Fibroblast of lung (primary cell): ENCODE data around the gene CNNM1. TPM values are rescaled to one million over a fixed set of nuclear protein-coding genes. Genes with fewer than 3 reads are reported as not detected.

Experiments
- DNase-seq, 2 donors: peaks; one replicate each; pipeline versions ENCODE4 v3.0.0 to v3.0.0-alpha.2; 2010; ENCODE audit warnings: low read depth in 2 of 2
- H2AFZ ChIP-seq: 2 replicates; pipeline ENCODE4 v1.5.1; 2012; ENCODE audit warnings: low read length, control low read depth, inconsistent platforms
- H3K27ac ChIP-seq: 2 replicates; pipeline ENCODE4 v1.5.1; 2011; ENCODE audit warnings: low read length, control low read depth; ENCODE audit not compliant: insufficient read depth
- H3K27me3 ChIP-seq: 2 replicates; pipeline ENCODE4 v1.5.1; 2011; ENCODE audit warnings: mild to moderate bottlenecking, low read length; ENCODE audit not compliant: control insufficient read depth, insufficient read depth
- H3K36me3 ChIP-seq: 2 replicates; pipeline ENCODE4 v1.5.1; 2011; ENCODE audit warnings: low read length; ENCODE audit not compliant: control insufficient read depth, insufficient read depth
- H3K4me1 ChIP-seq: 2 replicates; pipeline ENCODE4 v1.5.1; 2011; ENCODE audit warnings: low read length; ENCODE audit not compliant: control insufficient read depth, insufficient read depth; ENCODE audit errors: extremely low read depth
- H3K4me2 ChIP-seq: 2 replicates; pipeline ENCODE4 v1.5.1; 2011; ENCODE audit warnings: low read length, control low read depth; ENCODE audit not compliant: insufficient read depth; ENCODE audit errors: extremely low read depth
- H3K4me3 ChIP-seq, 4 experiments: fragments of 200-600 bp in 1 of 4; sonication (generic) in 1 of 4; replicated peaks in 1 of 4; 2 replicates each; pipeline ENCODE4 v1.5.1; 2011 to 2016; ENCODE audit warnings: low read length in 4 of 4, low read depth in 3 of 4, mild to moderate bottlenecking in 3 of 4, control low read depth in 2 of 4, inconsistent platforms in 1 of 4, mixed read lengths in 1 of 4; ENCODE audit not compliant: insufficient read depth in 1 of 4; ENCODE audit errors: control extremely low read depth in 1 of 4
- H3K79me2 ChIP-seq: 2 replicates; pipeline ENCODE4 v1.5.1; 2012; ENCODE audit warnings: mild to moderate bottlenecking, low read length, inconsistent platforms; ENCODE audit not compliant: control insufficient read depth, insufficient read depth
- H3K9ac ChIP-seq: 2 replicates; pipeline ENCODE4 v1.5.1; 2011; ENCODE audit warnings: mild to moderate bottlenecking, low read length, control low read depth; ENCODE audit not compliant: insufficient read depth
- H3K9me3 ChIP-seq: 2 replicates; pipeline ENCODE4 v1.5.1; 2012; ENCODE audit warnings: low read depth, low read length; ENCODE audit not compliant: control insufficient read depth, insufficient read depth
- H4K20me1 ChIP-seq: 2 replicates; pipeline ENCODE4 v1.5.1; 2011; ENCODE audit warnings: low read length; ENCODE audit not compliant: control insufficient read depth, insufficient read depth; ENCODE audit errors: extremely low read depth
- EZH2 ChIP-seq: IDR thresholded peaks from 2 replicates; pipeline ENCODE4 v1.5.1; 2012; ENCODE audit warnings: low read length, control low read depth, mild to moderate bottlenecking; ENCODE audit errors: missing control alignments
- polyA plus RNA-seq, 2 donors: library from polyadenylated mRNA; depleted of rRNA in 1 of 2; stranded (reverse) in 1 of 2; unstranded in 1 of 2; fragments of >200 nt; gene quantifications; 2 replicates each; pipeline ENCODE4 v1.2.1, GENCODE V29; 2011 to 2012; ENCODE audit warnings: missing spikeins in 1 of 2
- total RNA-seq: library from RNA; depleted of rRNA; stranded (reverse); fragments of >200 nt; gene quantifications from 2 replicates; pipeline ENCODE4 v1.2.1, GENCODE V29; 2014
- TF ChIP-seq, protein P1 (sequence below), 2 donors: IDR thresholded peaks in 1 of 2; conservative IDR thresholded peaks in 1 of 2; 1 replicate in 1 of 2; 2 replicates in 1 of 2; pipeline ENCODE4 v1.5.1; 2011 to 2012; ENCODE audit warnings: low read length in 2 of 2, control low read depth in 1 of 2, inconsistent platforms in 1 of 2, low read depth in 1 of 2, mild to moderate bottlenecking in 1 of 2

Gene CNNM1
- total and polyA plus RNA-seq, 2 donors (not counting 1 experiment from before 2014, with no cell fraction given): 0.20 to 0.66 TPM

DNA sequence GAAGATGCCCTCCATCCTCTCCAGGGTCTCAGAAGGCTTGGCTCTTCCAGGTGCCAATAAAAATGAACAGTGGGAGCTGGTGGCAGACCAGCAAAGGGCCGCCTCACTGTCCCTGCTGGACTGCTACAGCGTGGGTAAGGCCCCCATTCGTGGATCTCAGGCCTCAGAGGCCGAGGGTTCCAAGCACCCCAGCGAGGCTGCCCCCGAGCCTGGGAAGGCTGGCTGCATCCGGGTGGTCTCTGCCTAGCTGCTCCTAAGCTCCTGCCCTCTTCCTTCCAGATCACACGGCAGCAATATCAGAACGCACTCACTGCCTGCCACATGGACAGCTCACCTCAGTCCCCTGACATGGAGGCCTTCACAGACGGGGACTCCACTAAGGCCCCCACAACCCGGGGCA, 58.4 kb downstream of the CNNM1 start:
- Histone ChIP-seq H4K20me1 (no peaks in the 10 kb centered on the region), H3K4me1 (peaks cover 3% of the 10 kb centered on the region), H3K9me3 (no peaks in the 10 kb centered on the region), H3K9ac (no peak overlapping the region), H3K27me3 (no peaks in the 10 kb centered on the region), H3K4me3 (no peak overlapping the region), H3K4me2 (no peak overlapping the region), H3K27ac (no peak overlapping the region), H2AFZ (no peak overlapping the region), H3K36me3 (no peaks in the 10 kb centered on the region), H3K79me2 (no peaks in the 10 kb centered on the region)
- DNase-seq: no peak
- TF ChIP-seq, protein P1, sequence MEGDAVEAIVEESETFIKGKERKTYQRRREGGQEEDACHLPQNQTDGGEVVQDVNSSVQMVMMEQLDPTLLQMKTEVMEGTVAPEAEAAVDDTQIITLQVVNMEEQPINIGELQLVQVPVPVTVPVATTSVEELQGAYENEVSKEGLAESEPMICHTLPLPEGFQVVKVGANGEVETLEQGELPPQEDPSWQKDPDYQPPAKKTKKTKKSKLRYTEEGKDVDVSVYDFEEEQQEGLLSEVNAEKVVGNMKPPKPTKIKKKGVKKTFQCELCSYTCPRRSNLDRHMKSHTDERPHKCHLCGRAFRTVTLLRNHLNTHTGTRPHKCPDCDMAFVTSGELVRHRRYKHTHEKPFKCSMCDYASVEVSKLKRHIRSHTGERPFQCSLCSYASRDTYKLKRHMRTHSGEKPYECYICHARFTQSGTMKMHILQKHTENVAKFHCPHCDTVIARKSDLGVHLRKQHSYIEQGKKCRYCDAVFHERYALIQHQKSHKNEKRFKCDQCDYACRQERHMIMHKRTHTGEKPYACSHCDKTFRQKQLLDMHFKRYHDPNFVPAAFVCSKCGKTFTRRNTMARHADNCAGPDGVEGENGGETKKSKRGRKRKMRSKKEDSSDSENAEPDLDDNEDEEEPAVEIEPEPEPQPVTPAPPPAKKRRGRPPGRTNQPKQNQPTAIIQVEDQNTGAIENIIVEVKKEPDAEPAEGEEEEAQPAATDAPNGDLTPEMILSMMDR (conservative IDR thresholded peaks at IDR 0.05 in 1 of 2, IDR thresholded peaks at IDR 0.05 in 1 of 2; ENCODE audit: low read depth in 1 of 2, low read length in 2 of 2): no peak
- no peak for TF ChIP-seq EZH2

DNA sequence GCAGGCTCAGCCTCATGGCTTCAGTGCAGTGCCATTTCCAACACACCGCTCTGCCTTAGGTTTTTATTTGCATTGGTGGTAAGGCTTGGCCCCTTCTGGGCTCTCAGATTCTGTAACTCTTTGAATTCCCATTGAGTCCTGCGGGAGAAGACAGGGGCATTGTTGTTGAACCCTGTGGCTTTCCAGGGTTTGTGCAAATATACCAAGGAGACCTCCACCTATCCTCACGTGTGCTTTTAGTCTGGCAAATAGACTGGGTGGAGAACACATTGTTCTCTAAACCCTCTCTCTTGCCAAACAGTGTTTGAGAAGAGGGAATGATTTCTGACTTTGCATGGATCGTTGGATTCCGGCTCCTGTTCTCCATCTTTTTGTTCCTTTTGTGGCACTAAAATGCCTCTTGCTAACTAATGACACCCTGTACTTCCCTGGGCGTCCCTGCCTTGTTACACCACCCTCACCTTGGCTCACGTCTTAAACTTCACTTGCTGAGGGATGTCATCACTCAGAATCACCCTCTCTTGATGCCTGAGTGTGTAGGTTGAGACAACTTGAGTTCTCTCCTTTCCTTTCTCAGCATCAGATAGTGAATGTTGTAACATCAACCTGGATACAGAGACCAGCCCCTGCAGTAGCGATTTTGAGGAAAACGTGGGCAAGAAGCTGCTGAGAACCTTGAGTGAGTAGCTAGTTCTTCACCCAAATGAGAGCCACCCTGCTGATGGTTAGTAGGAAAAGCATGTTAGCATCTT, 60.7 kb downstream of the CNNM1 start:
- Histone ChIP-seq H2AFZ (no peak overlapping the region), H3K79me2 (no peaks in the 10 kb centered on the region), H3K36me3 (peaks cover 3% of the 10 kb centered on the region), H3K4me1 (peaks cover 3% of the 10 kb centered on the region), H4K20me1 (no peaks in the 10 kb centered on the region), H3K4me2 (no peak overlapping the region), H3K27me3 (no peaks in the 10 kb centered on the region), H3K9me3 (no peaks in the 10 kb centered on the region), H3K4me3 (no peak overlapping the region), H3K27ac (no peak overlapping the region), H3K9ac (no peak overlapping the region)
- no peak for TF ChIP-seq EZH2
- TF ChIP-seq, protein P1 (conservative IDR thresholded peaks at IDR 0.05 in 1 of 2, IDR thresholded peaks at IDR 0.05 in 1 of 2; ENCODE audit: low read depth in 1 of 2, low read length in 2 of 2): no peak
- DNase-seq: no peak

DNA sequence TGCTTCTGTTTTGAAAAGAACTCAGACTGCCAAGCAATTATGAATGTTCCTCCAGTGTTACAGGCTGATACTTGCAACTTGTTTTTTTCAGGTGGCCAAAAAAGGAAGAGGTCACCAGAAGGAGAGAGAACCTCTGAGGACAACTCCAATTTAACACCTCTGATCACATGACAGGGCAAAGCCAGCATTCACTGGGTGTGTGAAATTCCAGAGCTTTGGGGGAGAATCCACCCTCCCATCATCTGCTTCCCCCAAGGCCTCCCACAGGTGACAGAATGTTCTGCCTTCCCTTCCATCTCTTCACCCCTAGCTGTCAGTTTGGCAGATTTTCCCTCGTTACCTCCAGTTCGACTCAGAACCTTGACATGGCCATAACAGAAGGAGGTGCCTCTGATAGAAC, 62.2 kb downstream of the CNNM1 start:
- Histone ChIP-seq H3K4me3 (no peak overlapping the region), H3K36me3 (peaks cover 3% of the 10 kb centered on the region), H3K27me3 (no peaks in the 10 kb centered on the region), H3K4me2 (no peak overlapping the region), H3K27ac (no peak overlapping the region), H3K9ac (no peak overlapping the region), H4K20me1 (no peaks in the 10 kb centered on the region), H3K4me1 (peaks cover 7% of the 10 kb centered on the region), H3K9me3 (no peaks in the 10 kb centered on the region), H3K79me2 (no peaks in the 10 kb centered on the region), H2AFZ (no peak overlapping the region)
- TF ChIP-seq, protein P1 (conservative IDR thresholded peaks at IDR 0.05 in 1 of 2, IDR thresholded peaks at IDR 0.05 in 1 of 2; ENCODE audit: low read depth in 1 of 2, low read length in 2 of 2): no peak
- TF ChIP-seq EZH2: no peak
- no peak for DNase-seq
